ENCODE results near the gene GOLGA8B.
"Not testable (repeated sequence)": the region's sequence is repeated elsewhere in the genome, so short reads cannot be mapped to it uniquely, and the experiment has no call there.

The GOLGA8B gene

DNA sequence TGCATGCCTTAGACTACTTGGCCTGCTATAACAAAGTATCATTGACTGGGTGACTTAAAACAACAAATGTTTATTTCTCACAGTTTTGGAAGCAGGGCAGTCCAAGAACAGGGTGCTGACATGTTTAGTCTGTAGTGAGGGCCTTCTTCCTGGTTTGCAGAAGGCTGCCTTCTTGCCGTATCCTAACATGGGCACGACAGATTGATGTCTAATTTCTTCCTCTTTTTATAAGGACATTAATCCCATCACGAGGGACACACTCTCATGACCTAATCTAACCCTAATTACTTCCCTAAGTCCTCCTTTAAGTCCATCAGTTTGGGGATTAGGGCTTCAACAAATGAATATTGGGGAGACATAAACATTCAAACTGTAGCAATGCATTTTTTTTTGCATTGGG lies 10.9 kb upstream of the GOLGA8B start:
- no peak for DNase-seq

DNA sequence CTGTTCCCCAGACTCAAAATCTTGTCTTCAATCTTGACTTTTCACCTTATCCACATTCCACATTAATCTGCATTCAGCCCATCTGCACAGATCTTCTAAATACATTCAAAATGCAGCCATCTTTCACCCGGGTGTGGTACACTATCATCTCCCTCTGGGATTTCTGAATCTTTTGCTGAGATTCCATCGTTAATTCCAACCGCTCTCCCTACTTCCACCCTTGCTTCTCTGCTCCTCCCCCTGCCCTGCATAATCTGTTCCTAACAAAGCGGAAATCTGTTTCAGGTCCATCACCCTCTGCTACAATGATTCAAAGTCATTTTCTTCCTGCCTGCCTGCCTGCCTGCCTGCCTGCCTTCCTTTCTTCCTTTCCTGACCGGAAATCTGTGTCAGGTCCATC lies 7.9 kb upstream of the GOLGA8B start:
- DNase-seq: no peak

DNA sequence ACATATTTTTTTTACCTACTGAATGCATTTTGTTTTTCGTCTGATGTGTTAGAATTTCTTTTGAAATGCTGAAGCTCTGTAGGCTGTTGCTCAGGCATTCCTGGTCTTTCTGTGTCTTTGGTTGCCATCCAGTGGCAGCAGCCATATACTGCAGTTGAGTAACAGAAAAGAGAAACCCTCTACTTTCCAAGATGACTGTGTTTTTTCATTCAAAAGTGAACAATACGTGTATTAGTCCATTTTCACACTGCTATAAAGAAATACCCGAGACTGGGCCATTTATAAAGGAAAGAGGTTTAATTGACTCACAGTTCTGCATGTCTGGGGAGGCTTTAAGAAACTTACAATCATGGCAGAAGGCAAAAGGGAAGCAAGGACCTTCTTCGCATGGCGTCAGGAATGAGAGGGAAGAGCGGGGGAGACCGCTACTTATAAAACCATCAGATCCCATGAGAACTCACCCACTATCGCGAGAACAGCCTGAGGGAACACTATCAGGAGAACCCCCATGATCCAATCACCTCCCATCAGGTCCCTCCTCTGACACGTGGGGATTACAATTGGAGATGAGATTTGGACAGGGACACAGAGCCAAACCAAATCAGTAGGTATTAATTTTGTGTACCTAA lies 4.7 kb upstream of the GOLGA8B start:
- DNase-seq: peak; percentile 77

DNA sequence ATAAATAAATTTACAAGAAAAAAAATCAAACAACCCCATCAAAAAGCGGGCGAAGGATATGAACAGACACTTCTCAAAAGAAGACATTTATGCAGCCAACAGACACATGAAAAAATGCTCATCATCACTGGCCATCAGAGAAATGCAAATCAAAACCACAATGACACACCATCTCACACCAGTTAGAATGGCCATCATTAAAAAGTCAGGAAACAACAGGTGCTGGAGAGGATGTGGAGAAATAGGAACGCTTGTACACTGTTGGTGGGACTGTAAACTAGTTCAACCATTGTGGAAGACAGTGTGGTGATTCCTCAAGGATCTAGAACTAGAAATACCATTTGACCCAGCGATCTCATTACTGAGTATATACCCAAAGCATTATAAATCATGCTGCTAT lies 2.5 kb upstream of the GOLGA8B start:
- DNase-seq: not testable (repeated sequence)

DNA sequence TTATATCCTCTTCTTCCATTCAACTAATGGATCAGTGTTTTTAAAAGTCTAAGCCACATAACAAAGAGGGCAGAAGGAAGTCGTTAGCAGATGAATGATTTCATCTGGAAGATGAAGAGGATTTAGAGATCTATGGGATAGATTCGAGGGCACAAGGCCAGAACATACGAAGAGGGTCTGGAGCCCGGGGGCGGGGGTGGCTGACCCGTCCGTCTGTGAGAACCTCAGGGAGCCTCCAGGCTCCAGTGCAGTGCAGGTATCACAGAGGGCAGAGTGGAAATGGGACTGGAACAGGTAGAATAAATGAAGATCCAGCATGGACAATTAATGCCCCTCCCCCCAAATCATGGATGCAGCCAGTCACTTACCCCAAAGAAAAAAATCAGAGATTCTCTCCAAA lies 1.5 kb upstream of the GOLGA8B start:
- DNase-seq: no peak

DNA sequence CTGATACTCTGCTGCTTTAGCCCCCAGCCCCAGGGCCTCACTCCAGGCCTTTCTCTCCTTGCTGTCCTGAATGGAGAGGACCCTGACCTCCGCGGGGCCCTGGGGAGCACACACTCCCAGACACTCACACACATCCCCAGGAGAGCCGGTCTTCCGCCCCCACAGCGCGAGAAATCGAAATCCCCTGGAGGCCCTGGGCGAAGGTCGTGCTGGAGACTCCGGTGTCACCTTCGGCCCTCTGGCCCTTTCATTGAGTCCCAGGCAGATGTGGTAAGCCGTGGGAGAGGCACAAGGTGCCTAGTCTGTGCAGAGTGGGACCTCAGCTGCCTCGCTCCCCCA lies 848 bp upstream of the GOLGA8B start:
- DNase-seq: no peak

DNA sequence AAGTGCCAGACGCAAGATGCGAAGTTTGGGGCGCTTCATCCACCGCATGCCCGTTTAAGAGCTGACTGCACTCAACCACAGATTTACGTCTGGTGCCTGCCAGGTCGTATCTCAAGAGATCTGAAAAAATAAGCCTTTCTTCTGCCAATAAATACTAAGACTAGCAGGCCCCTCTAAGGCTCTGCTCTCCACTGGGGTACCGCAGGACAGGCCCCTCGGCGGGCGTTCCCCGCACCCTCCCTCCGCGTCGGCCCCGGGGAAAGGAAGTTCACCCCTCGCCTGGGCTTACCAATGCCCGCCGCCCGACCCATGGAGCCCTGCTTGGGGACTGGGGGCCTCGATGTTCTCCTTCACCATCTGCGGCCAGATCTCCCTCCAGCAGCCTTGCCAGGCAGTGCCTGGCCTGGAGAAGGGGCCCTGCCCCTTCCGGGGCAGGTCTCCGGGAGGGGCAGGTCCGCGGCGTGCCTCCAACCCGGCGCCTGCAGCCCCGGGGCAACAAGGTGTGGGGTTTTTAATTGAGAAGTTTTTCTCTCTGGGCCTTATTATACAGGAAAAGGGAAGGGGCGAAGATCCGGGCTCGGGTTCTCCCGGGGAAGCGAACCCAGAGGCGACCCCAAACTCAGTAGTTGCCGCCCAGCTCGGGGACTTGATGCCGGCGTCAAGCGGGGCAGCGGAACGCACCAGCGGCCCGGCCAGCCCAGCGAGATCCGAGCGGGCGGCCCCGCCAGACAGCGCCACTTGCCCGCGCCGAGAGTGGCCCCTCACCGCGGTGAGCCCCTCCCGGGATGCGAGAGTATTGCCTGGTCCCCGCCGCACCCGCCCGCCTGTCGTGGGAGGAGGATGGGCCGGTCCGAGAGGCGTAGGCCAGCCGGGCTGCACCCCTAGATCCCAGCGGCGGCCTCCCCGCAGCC lies 735 bp downstream of the GOLGA8B start:
- peak; percentile 38 for DNase-seq

DNA sequence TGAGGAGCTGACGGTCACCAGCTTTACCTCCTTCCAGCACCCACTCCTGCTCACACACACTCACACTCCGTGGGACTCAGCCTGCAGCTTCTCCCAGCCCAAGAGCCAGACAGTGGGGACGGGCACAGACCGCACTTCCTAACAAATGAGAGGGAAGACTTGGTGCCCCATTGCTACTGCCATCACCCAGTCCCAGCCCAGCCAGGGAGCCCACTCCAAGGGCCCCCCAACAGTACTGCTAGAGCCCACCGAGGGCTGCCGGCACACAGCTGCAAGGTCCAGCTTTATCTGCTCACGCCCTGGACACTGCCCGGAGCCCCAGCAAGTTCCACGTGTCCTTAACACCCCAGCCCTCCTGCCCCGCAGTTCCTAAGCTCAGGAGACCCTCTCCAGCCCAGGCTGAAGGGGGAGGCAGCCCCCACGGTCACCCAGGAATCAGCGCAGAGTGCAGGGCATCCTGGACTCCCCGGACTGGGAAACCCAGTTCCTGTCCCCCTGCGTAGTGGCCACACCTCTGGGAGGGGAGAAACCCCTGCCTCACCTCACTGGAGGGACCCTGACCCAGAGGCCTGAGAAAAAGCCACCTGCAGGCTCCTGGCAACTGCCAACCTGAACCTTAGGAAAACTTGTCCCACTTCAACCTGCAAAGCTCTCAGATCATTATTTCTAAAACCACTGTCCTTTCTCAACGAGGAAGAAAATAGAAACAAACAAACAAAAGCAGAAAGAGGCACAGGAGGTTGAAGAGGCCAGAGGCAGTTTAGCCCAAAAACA lies 1.6 kb downstream of the GOLGA8B start:
- not testable (repeated sequence) for DNase-seq

DNA sequence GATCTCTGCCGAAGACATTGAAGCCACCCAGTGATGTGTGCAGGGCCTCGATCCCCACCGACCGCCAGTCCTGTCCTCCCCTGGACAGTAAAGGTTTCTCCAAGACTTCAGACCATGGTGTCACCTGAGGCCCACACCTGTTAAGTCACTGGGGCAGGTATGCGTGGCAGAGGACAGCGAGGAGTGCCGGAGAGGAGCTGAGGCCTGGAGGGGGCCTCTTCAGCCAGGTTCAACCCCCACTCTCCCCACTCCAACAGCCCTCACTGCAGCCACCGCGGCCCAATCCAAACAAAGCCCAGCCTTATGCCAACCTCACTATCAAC lies 2.4 kb downstream of the GOLGA8B start:
- no peak for DNase-seq

DNA sequence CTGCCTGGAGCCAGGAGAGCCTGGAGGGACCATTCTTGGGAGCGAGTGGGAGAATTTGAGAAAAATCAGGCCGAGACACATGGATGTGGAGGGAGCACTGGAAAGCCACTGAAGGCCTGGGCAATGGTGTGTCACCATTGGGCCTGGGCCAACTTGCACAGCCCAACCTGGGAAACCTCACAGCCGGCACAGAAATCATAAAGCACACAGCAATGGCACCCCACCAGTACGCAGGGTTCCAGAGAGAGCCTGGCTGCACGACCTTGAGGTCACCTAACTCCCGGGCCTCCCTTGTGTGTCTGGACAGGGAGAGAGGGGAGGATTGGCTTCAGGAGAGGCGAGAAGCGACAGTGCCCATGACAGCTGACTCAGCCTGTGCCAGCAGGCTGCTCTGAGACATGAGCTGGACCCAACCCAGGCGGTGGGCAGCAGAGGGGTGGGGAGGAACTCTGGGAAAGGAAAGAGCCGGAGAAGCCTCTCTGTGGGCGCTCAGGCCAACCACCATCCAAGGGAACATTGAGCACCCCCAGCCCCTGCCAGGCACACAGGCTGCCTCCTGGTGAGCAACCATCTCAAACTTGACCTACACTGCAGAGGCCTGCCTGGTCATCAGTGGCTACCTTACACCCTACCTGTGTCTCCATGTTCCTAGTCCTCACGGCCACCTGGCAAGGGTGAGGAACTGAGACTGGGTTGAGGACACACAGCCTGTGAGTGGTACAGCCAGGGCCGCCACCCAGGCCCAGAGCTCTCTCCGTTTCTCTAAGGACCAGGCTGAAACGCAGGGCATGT lies 3.0 kb downstream of the GOLGA8B start:
- DNase-seq: not testable (repeated sequence)

DNA sequence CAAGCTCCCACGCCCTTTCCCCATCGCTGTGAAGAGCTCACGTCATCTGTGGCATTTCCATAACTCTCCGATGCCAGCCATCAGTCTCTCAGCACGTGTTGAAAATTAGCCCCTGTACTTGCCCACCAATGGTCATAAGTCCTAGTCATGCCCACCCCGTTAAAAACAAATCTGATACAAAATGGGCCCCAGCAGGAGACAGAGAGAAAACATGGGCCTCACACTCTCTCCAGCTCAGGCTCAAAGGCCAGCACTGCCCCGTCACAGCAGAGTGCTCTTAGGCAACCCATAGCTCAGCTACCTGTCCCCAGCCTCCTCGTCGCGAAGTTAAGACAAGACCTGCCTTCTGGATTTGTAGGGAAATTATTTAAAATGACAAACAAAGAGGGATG lies 5.2 kb downstream of the GOLGA8B start:
- DNase-seq: no peak

DNA sequence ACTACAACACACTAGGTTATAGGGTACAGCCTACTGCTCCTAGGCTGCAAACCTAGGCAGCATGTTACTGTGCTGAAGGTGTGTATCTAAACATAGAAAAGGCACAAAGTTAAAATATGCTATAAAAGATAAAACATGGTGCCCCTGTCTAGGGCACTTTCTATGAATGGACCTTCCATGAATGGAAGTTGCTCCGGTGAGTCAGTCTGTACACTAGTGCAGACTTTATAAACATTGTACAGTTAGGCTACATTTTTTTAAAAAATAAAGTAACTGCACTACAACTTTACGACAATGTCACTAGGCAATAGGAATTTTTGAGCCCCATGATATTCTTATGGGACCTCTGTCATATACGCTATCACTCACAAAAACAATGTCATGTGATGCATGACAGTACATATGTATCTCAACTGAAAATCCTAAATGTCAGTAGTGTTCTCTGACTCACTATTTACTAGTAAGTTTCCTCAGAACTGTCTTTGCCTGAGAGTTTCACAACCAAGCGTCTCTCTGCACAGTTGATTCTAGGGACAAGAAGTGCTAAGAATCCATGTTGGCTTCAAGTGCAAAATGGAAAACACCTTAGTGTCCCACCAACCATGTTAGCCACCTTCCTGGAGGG lies 5.7 kb downstream of the GOLGA8B start:
- DNase-seq: not testable (repeated sequence)

DNA sequence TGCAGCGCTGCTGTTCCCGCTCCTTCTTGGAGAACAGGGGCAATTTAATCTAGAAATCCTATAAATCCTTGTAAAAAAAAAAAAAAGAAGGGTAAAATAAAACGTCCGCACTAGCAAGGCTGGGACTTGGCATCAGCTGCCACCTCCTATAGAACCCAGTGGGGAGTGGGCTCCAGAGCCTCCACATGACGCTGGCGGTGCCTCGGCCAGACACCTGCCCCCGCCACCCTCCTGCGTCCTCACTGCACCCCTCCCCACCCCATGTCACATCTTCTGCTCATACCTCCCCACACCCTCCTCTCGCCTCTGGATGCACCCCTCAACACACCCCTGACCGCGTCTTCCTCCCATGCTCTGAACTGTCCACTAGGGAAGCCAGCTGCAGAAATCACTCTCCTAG lies 8.4 kb downstream of the GOLGA8B start:
- not testable (repeated sequence) for DNase-seq

DNA sequence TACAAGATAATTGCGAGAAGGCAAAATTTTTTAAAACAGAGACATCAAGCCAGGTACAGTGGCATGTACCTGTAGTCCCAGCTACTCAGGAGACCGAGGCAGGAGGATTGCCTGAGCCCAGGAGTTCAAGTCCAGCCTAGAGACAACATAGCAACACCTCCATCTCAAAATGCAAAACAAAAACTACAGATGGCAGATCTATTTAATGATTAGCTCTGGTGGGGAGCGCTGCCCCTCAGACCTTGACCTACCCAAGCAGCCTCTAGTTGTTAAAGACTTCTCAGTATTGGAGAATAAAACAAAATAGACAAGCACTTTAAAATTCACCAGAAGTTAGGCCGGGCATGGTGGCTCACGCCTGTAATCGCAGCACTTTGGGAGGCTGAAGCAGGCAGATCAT lies 10.5 kb downstream of the GOLGA8B start:
- not testable (repeated sequence) for DNase-seq

DNA sequence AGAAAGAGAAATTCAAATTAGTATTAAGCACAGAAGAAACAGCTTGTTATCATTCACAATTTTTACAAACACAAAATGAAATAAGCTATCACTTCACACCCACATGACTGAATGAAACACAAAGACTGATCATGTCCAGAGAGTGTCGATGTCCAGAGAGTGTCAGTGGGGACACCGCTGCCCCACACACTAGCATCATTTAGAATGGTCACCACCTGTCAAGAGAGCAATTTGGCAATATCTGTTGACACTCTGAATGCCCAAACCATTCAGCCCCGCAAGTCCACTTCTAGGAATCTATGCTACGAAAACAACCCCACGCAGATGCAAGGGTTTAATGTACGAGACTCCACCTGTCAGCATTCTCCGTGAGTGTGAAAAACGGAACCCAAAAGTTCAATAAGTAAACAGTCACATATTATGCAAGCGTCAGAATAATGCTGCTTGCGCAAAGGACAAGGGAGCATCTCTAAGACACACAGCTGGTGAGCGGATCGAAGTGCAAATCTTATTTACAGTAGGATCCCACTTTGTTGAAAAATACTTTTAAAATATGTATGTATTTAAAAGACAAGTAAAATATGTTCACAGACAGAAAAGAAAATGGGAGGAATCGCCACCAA lies 11.3 kb downstream of the GOLGA8B start:
- not testable (repeated sequence) for DNase-seq

DNA sequence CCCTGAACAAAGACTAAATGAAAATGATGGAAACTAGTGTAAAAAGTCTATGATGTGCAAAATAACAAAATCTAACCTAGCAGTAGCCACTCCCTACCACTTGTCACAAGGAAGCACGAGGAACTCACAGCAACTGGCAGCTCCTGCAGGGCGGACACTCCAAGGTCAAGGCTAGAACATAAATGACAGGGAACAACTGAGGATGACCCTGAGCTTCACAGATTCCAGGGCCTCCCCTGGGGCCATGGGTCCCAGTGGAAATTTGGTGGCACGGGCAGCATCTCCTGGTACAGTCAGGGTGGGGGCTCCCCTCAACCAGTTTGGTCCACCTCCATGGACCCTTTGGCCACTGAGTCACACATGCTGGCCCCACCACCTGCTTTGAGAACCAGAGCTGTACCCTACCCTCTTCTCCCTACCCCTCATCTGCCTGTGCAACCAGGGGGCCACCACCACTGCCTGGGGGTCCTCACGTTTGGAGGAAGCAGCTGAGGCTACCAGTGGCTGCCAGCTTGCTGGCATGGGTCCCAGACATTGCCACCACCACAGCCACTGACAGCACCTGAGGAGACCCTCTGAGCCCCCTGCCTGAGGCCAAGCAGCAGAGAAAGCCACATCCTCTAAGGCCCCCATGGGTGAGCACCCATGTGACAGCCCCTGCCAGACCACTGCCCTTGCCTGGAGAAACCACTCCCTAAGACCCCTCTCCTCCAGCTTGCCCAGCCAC lies 13.6 kb downstream of the GOLGA8B start:
- not testable (repeated sequence) for DNase-seq

DNA sequence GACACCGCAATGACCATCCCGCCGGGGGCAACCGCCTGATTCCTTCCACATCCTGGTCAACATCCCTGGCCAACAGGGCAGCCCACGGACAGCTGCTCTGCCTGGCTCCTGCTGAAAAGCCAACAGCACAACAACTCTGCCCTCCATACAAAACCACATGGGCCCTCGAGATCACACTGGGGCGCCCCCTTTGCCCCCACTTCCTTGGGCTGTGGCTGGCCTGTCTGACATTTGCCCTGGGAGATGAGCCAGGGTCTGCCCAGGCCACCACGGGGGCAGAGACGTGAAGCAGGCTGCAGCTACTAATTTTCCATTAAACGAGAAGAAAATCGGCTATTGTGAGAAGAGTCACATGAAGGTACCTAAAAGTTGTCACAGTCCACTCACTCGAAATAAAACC lies 16.3 kb downstream of the GOLGA8B start:
- DNase-seq: not testable (repeated sequence)

DNA sequence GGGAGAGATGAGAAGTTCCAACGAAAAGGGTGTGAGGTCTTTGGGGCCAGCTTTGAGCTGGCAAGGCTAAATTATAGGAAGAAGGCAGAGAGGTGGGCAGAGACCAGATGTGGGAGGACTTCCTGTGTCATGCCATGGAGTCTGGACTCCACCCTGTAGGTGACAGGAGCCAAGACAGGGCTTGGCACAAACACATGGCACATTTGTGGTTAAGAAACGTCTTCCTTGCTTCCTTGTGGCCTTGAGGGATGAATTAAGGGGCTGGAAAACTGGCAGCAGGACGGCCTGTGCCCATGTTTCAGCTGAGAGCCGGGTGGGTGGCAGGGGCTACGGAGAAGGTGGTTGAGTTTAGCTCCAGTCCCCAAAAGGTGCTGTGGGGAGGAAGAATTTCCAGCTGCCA lies 18.7 kb downstream of the GOLGA8B start:
- not testable (repeated sequence) for DNase-seq

DNA sequence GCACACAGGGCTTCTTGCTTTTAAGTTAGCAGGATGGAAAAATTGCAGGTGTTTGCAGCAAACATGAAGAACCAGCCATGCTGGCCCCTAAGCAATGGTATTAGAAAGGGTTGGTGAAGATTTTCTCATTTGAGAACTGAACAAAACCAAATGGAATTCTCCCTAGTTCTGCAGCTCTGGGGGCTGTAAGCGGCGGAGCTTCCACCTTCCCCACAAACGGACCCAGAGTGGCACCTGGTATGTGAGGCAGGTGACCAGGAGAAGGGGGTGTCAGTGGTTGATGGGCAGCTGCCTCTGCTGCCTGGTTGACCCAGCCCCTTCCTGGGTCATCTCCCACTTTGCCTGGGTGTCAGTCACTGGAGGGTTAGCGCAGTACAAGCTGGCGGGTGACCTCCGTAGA lies 22.6 kb downstream of the GOLGA8B start:
- not testable (repeated sequence) for DNase-seq

DNA sequence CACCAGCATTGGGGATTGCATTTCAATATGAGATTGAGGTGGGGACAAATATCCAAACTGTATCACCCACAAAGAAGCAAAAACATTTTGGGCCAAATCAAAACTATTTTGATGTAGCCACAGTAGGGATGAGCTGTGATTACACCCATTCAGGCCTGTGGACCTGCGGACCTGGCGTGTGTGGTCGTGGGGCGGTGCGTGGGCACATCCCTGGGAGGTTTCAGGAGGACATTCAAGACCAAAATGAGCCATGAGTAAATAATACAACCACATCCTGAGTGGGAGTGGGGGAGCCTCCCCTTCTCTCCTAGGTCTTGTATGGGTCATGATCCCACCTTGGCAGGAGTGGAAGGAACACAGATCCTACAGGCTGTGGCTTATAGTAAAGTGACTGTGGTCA lies 23.7 kb downstream of the GOLGA8B start:
- not testable (repeated sequence) for DNase-seq

DNA sequence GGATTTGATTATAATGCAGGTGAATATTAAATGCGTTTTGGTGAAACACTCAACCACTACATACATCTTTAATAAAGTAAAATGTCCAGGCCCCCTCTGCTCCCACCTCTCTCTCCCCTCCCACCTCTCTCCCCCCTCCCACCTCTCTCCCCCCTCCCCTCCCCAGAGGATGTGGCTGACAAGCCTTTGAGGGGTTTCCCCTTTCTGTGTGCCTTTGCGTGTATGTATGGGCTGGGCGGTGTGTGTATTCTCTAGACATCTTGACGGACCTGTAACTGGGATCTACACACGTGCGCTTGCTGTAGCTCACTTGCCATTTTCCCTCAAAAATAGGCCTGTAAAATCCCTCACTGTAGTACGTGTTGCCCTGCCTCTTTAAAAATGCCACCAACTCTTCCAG lies 28.3 kb downstream of the GOLGA8B start:
- not testable (repeated sequence) for DNase-seq
